Mesothelial cell of epicardium (in vitro differentiated cells): ENCODE measurements around the gene TJP2. TPM values are rescaled to one million over a fixed set of nuclear protein-coding genes. Genes with fewer than 3 reads are reported as not detected.

ENCODE experiments used
- DNase-seq, 2 experiments: peaks; one replicate each; pipeline ENCODE4 v3.0.0; 2021; ENCODE audit warnings: low spot score in 2 of 2; ENCODE audit not compliant: unreplicated experiment in 2 of 2
- H3K27ac Mint-ChIP-seq: 2 replicates; pipeline ENCODE4 v1.8.0; 2021; ENCODE audit warnings: mixed read lengths
- H3K27me3 Mint-ChIP-seq: 2 replicates; pipeline ENCODE4 v1.8.0; 2021; ENCODE audit warnings: low read depth, mixed read lengths
- H3K36me3 Mint-ChIP-seq: 2 replicates; pipeline ENCODE4 v1.8.0; 2021; ENCODE audit warnings: mixed read lengths
- H3K4me1 Mint-ChIP-seq: 2 replicates; pipeline ENCODE4 v1.8.0; 2021; ENCODE audit warnings: mixed read lengths
- H3K4me3 Mint-ChIP-seq: 2 replicates; pipeline ENCODE4 v1.8.0; 2021; ENCODE audit warnings: mild to moderate bottlenecking, moderate library complexity, mixed read lengths
- H3K9me3 Mint-ChIP-seq: 2 replicates; pipeline ENCODE4 v1.8.0; 2021; ENCODE audit warnings: mixed read lengths
- total RNA-seq: library from RNA; stranded (reverse); gene quantifications from 3 replicates; pipeline ENCODE4 v1.2.1, GENCODE V29; 2021
- TF ChIP-seq, protein P1 (sequence below): fragments of 200-600 bp; sonication (generic); IDR thresholded peaks from one replicate; pipeline ENCODE4 v1.5.0; 2021; ENCODE audit warnings: antibody characterized with exemption; ENCODE audit not compliant: unreplicated experiment

TJP2 gene
- total RNA-seq, 1 donor from 2014 or later = 58.0 TPM

DNA sequence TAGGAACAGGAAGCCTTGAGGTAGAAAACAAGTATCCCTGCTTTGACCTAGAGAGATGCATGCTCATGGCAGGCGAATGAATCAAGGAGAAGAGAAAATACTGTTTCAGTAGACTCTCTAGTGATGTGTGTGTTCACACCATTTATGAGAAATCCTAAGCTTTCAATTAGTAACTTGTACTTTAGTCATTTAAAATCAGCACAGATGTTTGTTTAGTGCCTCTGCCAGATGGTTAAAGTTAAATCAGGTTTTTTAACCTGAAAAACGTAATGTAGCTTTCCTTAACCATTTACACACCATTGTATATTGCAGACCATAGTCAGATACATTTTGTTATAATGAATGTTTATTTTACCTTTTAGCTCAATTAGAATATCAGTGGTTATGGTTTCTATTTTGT is 5.0 kb downstream of the TJP2 start:
- Mint-ChIP-seq H3K27ac (no peak overlapping the region), H3K36me3 (no peaks in the 10 kb centered on the region), H3K4me1 (peaks cover 60% of the 10 kb centered on the region), H3K27me3 (peaks cover 8% of the 10 kb centered on the region), H3K4me3 (no peak overlapping the region), H3K9me3 (no peaks in the 10 kb centered on the region)
- no peak for DNase-seq
- TF ChIP-seq, protein P1, sequence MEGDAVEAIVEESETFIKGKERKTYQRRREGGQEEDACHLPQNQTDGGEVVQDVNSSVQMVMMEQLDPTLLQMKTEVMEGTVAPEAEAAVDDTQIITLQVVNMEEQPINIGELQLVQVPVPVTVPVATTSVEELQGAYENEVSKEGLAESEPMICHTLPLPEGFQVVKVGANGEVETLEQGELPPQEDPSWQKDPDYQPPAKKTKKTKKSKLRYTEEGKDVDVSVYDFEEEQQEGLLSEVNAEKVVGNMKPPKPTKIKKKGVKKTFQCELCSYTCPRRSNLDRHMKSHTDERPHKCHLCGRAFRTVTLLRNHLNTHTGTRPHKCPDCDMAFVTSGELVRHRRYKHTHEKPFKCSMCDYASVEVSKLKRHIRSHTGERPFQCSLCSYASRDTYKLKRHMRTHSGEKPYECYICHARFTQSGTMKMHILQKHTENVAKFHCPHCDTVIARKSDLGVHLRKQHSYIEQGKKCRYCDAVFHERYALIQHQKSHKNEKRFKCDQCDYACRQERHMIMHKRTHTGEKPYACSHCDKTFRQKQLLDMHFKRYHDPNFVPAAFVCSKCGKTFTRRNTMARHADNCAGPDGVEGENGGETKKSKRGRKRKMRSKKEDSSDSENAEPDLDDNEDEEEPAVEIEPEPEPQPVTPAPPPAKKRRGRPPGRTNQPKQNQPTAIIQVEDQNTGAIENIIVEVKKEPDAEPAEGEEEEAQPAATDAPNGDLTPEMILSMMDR = no peak

DNA sequence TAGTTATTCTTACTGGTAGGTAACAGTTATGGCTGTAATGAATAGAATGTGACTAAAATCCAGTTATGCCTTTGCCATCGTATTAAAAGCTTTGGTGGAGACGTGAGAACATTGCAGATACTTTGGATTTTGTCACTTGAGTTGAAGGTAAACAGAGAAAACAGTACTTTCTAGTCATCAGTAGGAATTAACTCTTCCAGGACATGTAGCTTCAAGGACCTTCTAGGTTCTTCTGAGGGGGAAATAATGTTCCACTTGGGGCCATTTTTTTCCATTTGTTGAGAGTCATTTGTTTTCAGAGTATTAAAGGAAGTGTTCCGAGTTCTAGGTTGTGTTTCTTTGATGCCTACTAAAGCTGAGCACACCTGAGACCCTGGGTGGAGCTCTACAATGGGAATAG is 6.1 kb downstream of the TJP2 start:
- no peaks in the 10 kb centered on the region for H3K36me3 Mint-ChIP-seq
- H3K4me3 Mint-ChIP-seq = no peak overlapping the region
- H3K4me1 Mint-ChIP-seq = peaks cover 54% of the 10 kb centered on the region
- no peak for DNase-seq
- peaks cover 8% of the 10 kb centered on the region for H3K27me3 Mint-ChIP-seq
- TF ChIP-seq, protein P1 = no peak
- peak overlapping the region; percentile 43 for H3K27ac Mint-ChIP-seq
- no peaks in the 10 kb centered on the region for H3K9me3 Mint-ChIP-seq

DNA sequence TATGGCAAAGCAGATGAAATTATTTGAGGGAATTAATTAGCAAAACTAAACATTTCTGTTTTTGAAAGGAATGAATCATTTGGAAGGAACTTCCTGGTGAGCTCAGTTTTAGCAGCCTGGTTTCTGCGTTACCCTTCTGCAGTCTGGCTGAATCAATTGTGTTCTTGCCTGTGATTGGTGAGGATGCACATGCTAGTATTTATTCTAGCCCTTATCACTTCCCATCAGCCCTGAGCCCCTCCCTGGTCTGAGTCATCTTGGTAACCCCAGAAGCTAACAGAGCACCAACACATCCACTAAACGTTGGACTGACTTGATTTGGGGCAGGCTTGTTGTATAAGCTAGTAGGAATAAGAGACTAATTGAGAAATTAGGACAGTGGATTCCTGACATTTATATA is 6.6 kb downstream of the TJP2 start:
- Mint-ChIP-seq H3K4me3 (no peak overlapping the region), H3K36me3 (no peaks in the 10 kb centered on the region), H3K4me1 (peaks cover 52% of the 10 kb centered on the region), H3K27me3 (peaks cover 5% of the 10 kb centered on the region), H3K27ac (peak overlapping the region; percentile 66), H3K9me3 (no peaks in the 10 kb centered on the region)
- no peak for DNase-seq
- TF ChIP-seq, protein P1 = no peak

DNA sequence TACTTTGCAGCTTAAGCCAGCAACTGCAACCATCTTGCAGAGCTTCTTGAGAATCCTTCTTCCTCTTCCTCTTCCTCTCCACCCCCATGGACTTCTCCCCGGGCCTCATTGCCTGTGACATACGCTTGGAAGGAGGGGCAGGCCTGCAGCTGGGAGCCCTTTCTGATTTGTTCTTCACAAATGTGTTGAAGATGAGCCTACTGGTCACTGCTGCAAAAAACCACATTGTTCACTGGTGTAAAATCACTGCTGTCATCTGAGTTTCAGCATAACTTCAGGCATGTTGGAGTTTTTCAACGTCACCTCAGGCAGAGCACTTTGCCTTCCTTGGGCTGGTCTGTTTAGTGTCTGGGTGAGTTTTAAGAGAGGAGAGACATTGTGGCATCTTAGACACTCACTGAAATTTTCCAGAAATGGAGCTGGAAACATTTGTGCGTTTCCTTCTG is 7.9 kb downstream of the TJP2 start:
- H3K4me3 Mint-ChIP-seq = no peak overlapping the region

DNA sequence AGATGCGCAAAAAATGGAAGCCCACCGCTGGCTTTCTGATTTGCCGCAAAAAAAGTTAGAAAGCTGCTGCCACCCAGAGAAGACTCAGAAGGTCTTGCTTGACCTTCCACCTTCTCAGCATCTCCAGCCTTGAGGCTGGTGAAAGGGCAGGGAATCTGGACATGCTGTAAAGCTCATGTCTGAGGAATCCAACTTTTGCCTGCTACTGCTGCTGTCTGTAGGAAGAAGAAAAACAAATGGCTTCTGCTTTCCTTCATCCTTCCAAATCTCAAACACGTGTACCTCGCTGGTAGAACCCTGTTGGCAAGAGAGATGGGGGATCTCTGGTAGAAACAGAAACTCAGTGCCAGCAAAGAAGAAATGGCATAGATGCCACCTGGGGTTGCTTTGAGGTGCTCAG is 10.2 kb downstream of the TJP2 start:
- no peak for DNase-seq
- H3K4me3 Mint-ChIP-seq = no peak overlapping the region
- no peaks in the 10 kb centered on the region for H3K27me3 Mint-ChIP-seq
- peaks cover 61% of the 10 kb centered on the region for H3K4me1 Mint-ChIP-seq
- peak overlapping the region; percentile 69 for H3K27ac Mint-ChIP-seq
- H3K9me3 Mint-ChIP-seq = no peaks in the 10 kb centered on the region
- TF ChIP-seq, protein P1 = no peak
- no peaks in the 10 kb centered on the region for H3K36me3 Mint-ChIP-seq

More for the DNA sequence above, 7.9 kb downstream of the TJP2 start:
- DNase-seq = no peak
- H3K4me1 Mint-ChIP-seq = peaks cover 54% of the 10 kb centered on the region
- TF ChIP-seq, protein P1 = no peak
- H3K9me3 Mint-ChIP-seq = no peaks in the 10 kb centered on the region
- peak overlapping the region; percentile 80 for H3K27ac Mint-ChIP-seq
- no peaks in the 10 kb centered on the region for H3K27me3 Mint-ChIP-seq
- no peaks in the 10 kb centered on the region for H3K36me3 Mint-ChIP-seq
